Lower lobe of right lung (tissue), 2 donors: ENCODE results near the gene LIPA. TPM values are rescaled to one million over a fixed set of nuclear protein-coding genes. Genes with fewer than 3 reads are reported as not detected.

ENCODE experiments used
- ATAC-seq, 2 donors: fragments of 200-7000 bp; cut with Tn5 transposase; one replicate each; pipeline ENCODE4 v1.9.1; 2020 to 2022; ENCODE audit warnings: mild to moderate bottlenecking in 2 of 2, moderate library complexity in 2 of 2
- DNase-seq: peaks from one replicate; pipeline ENCODE4 v3.0.0-alpha.2; 2020
- H3K27ac ChIP-seq: fragments of 200-600 bp; one replicate; pipeline ENCODE4 v1.8.0; 2022
- H3K27me3 ChIP-seq: fragments of 200-600 bp; one replicate; pipeline ENCODE4 v1.8.0; 2022; ENCODE audit warnings: low read depth
- H3K36me3 ChIP-seq: fragments of 200-600 bp; one replicate; pipeline ENCODE4 v1.8.0; 2022; ENCODE audit warnings: mild to moderate bottlenecking
- H3K4me1 ChIP-seq: fragments of 200-600 bp; one replicate; pipeline ENCODE4 v1.8.0; 2022
- H3K4me3 ChIP-seq: fragments of 200-600 bp; one replicate; pipeline ENCODE4 v1.8.0; 2022; ENCODE audit warnings: mild to moderate bottlenecking
- H3K9me3 ChIP-seq: fragments of 200-600 bp; one replicate; pipeline ENCODE4 v1.8.0; 2022
- CTCF ChIP-seq: fragments of 200-600 bp; IDR thresholded peaks from one replicate; pipeline ENCODE4 v1.8.0; 2022; ENCODE audit warnings: antibody characterized with exemption, mild to moderate bottlenecking
- intact Hi-C: fragments of 100-400 bp; cut with DNase I; formaldehyde crosslinking; loops from one replicate; pipeline ENCODE4 v1.11.0; 2022
- total RNA-seq: library from RNA; stranded (reverse); fragmentation: NEBNext Ultra II Directional; extraction: Animal tissue kit (Norgen Biotek cat#: 25700); gene quantifications from one replicate; pipeline ENCODE4 v1.2.1, GENCODE V29; 2021
- donor health status: DM: no; HTN: yes; CAD: no; lungs with severe emphysema.

LIPA gene
- total RNA-seq, 1 donor from 2014 or later = 174 TPM

GRCh38 chr10:89213191-89213808 is 38.3 kb downstream of the LIPA start:
- peak; percentile 68 to 73 for ATAC-seq
- intact Hi-C loops = loop anchor here (10.0 kb wide), 3 partner anchors 188 to 378 kb away; no protein-coding TSS in a partner anchor
- Histone ChIP-seq H3K4me3 (no peak overlapping the region), H3K9me3 (no peaks in the 10 kb centered on the region), H3K27me3 (peaks cover 2% of the 10 kb centered on the region), H3K36me3 (peaks cover 8% of the 10 kb centered on the region), H3K4me1 (peaks cover 13% of the 10 kb centered on the region), H3K27ac (no peak overlapping the region)
- DNase-seq = no peak
- TF ChIP-seq CTCF = peak; percentile 68

GRCh38 chr10:89210794-89211425 is 40.7 kb downstream of the LIPA start:
- no peak for ATAC-seq
- Histone ChIP-seq H3K36me3 (peaks cover 8% of the 10 kb centered on the region), H3K27me3 (peaks cover 17% of the 10 kb centered on the region), H3K27ac (no peak overlapping the region), H3K4me3 (no peak overlapping the region), H3K4me1 (peaks cover 25% of the 10 kb centered on the region), H3K9me3 (no peaks in the 10 kb centered on the region)
- DNase-seq = no peak
- intact Hi-C loops = loop anchor here (10.0 kb wide), 3 partner anchors 186 to 376 kb away; no protein-coding TSS in a partner anchor
- TF ChIP-seq CTCF = no peak

GRCh38 chr10:89209718-89210117 is 41.9 kb downstream of the LIPA start:
- intact Hi-C loops = loop anchor here (10.0 kb wide), 3 partner anchors 185 to 375 kb away; no protein-coding TSS in a partner anchor
- DNase-seq (no peak), ATAC-seq (no peak)
- TF ChIP-seq CTCF = no peak
- H3K27me3 ChIP-seq = peaks cover 17% of the 10 kb centered on the region
- peaks cover 4% of the 10 kb centered on the region for H3K36me3 ChIP-seq
- H3K4me3 ChIP-seq = no peak overlapping the region
- H3K4me1 ChIP-seq = peaks cover 32% of the 10 kb centered on the region
- no peaks in the 10 kb centered on the region for H3K9me3 ChIP-seq
- no peak overlapping the region for H3K27ac ChIP-seq

GRCh38 chr10:89207801-89208551 is 43.6 kb downstream of the LIPA start:
- TF ChIP-seq CTCF = no peak
- peak overlapping the region; percentile 61 for H3K4me3 ChIP-seq
- intact Hi-C loops = no loop called here
- peak overlapping the region; percentile 86 for H3K27ac ChIP-seq
- H3K4me1 ChIP-seq = peaks cover 32% of the 10 kb centered on the region
- no peaks in the 10 kb centered on the region for H3K36me3 ChIP-seq
- ATAC-seq (peak; percentile 68 to 71), DNase-seq (peak; percentile 73)
- peaks cover 17% of the 10 kb centered on the region for H3K27me3 ChIP-seq
- no peaks in the 10 kb centered on the region for H3K9me3 ChIP-seq

- Histone ChIP-seq H3K27me3 (peaks cover 17% of the 10 kb centered on the region), H3K27ac (peak within 1 kb of the TSS; percentile 86)
Measured at GRCh38 chr10:89207181-89207800, 44.3 kb downstream of the LIPA start, which contains the start of gene CH25H. Gene CH25H (minus strand): TSS chr10:89207317. CDS start chr10:89207292, 25 bp downstream.

More at GRCh38 chr10:89207181-89207800, 44.3 kb downstream of the LIPA start, which contains the start of gene CH25H:
- Histone ChIP-seq H3K9me3 (no peaks in the 10 kb centered on the region), H3K4me3 (peak within 1 kb of the TSS; percentile 61), H3K36me3 (no peaks in the 10 kb centered on the region), H3K4me1 (peaks cover 32% of the 10 kb centered on the region)
- no peak for TF ChIP-seq CTCF
- DNase-seq = peak; percentile 81
- peak; percentile 86 to 88 for ATAC-seq
- intact Hi-C loops = no loop called here
